Activated CD8-positive, alpha-beta memory T cell treated with anti-CD3 and anti-CD28 coated beads, Interleukin-2, amount 50 U/mL, for 4 hours (primary cell): ENCODE data around the gene ZNF692.
"Not testable (repeated sequence)": the region's sequence is repeated elsewhere in the genome, so short reads cannot be mapped to it uniquely, and the experiment has no call there.

Experiments used
- DNase-seq: peaks from one replicate; pipeline ENCODE4 v3.0.0-alpha.2; 2020

Gene ZNF692

GRCh38 chr1:248858891-248859889, at the start of gene ZNF692:
Gene ZNF692, minus strand, starts transcription at chr1:248859085. Its CDS starts 776 bp downstream, at chr1:248858309.
- DNase-seq = peak; percentile 97

- DNase-seq = no peak
These were observed 48.1 kb upstream of the ZNF692 start for GRCh38 chr1:248906753-248907661.

GRCh38 chr1:248906009-248906752, 47.3 kb upstream of the ZNF692 start, which contains the start of gene PGBD2:
Gene PGBD2, plus strand, starts transcription at chr1:248906235. Its CDS starts 7,628 bp downstream, at chr1:248913863.
- peak; percentile 97 for DNase-seq

- DNase-seq = no peak
These were observed 46.8 kb upstream of the ZNF692 start for GRCh38 chr1:248905662-248906008.

- no peak for DNase-seq
These were observed 45.7 kb upstream of the ZNF692 start for GRCh38 chr1:248904437-248905216.

- no peak for DNase-seq
These were observed 42.7 kb upstream of the ZNF692 start for GRCh38 chr1:248901578-248901977.

- DNase-seq = no peak
These were observed 41.8 kb upstream of the ZNF692 start for GRCh38 chr1:248900637-248901036.

- DNase-seq = no peak
These were observed 38.8 kb upstream of the ZNF692 start for GRCh38 chr1:248897412-248898337.

GRCh38 chr1:248894837-248895236, 36.0 kb upstream of the ZNF692 start:
- DNase-seq = no peak

- DNase-seq = no peak
These were observed 33.7 kb upstream of the ZNF692 start for GRCh38 chr1:248892590-248892989.

GRCh38 chr1:248891758-248892157, 32.9 kb upstream of the ZNF692 start:
- DNase-seq = no peak

GRCh38 chr1:248890549-248891498, 31.9 kb upstream of the ZNF692 start:
- no peak for DNase-seq

GRCh38 chr1:248889914-248890243, 31.0 kb upstream of the ZNF692 start:
- not testable (repeated sequence) for DNase-seq

- DNase-seq = no peak
These were observed 27.5 kb upstream of the ZNF692 start for GRCh38 chr1:248886237-248886895.

GRCh38 chr1:248885646-248886045, 26.8 kb upstream of the ZNF692 start:
- DNase-seq = no peak

- no peak for DNase-seq
These were observed 25.9 kb upstream of the ZNF692 start for GRCh38 chr1:248884632-248885295.

- not testable (repeated sequence) for DNase-seq
These were observed 23.5 kb upstream of the ZNF692 start for GRCh38 chr1:248882427-248882826.

- DNase-seq = no peak
These were observed 22.4 kb upstream of the ZNF692 start for GRCh38 chr1:248881261-248881660.
